GM19025 (cell line): Measurements from ENCODE around the gene RIPOR3.
"Not testable (repeated sequence)": the region's sequence is repeated elsewhere in the genome, so short reads cannot be mapped to it uniquely, and the experiment has no call there.

Experiments
- ATAC-seq: cut with Tn5 transposase; IDR thresholded peaks from one replicate; pipeline ENCODE4 v1.9.1; 2021; ENCODE audit warnings: mild to moderate bottlenecking, low read depth, moderate library complexity; ENCODE audit not compliant: unreplicated experiment

RIPOR3 gene

DNA sequence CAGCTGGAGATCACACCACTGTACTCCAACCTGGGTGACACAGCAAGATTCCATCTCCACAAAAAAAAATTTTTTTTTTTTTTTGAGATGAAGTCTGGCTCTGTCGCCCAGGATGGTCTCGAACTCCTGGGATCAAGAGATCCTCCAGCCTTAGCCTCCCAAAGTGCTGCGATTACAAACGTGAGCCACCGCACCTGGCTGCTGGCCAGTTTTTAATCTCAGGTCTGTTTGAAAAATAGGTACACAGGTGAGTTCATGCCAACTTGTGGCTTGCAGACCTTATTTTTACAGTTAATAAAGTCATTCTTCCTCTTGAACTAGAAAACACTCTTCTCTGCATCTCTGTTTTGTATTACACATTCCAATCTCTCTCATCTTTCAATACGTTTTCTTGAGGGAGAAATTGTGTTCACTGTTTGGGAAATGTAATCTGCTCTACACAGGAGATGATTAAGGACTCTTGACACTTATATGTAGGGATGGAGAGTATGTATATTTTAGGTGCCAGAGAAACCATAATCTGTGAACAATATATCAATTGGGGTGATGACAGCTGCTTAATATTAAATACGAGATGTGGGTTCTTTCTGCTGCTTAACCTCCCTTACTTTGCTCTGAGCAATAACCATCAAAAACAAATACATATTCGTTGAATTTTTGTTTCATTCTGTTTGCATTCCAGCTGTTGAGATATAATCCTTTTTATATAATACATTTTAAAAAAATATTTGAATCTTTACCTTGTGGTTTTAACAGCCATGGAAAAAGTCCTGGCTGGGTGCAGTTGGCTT lies 17.7 kb upstream of the RIPOR3 start:
- no peak for ATAC-seq

DNA sequence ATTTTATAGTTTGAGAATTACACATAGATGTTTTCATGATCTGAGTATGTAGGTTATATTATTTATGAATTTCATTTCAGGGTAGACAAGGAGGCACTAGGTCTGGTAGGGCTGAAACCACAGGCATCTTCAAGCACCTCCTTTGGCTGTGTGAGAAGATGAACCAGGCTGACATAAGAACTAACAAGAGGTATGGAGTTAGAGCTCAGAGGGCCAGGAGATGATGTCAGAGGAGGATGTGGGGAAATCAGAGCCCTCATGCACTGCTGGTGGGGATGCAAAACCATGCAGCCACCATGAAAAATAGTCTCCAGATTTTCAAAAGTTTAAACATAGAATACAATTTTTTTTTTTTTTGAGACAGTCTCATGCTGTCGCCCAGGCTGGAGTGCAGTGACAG lies 13.6 kb upstream of the RIPOR3 start:
- no peak for ATAC-seq

DNA sequence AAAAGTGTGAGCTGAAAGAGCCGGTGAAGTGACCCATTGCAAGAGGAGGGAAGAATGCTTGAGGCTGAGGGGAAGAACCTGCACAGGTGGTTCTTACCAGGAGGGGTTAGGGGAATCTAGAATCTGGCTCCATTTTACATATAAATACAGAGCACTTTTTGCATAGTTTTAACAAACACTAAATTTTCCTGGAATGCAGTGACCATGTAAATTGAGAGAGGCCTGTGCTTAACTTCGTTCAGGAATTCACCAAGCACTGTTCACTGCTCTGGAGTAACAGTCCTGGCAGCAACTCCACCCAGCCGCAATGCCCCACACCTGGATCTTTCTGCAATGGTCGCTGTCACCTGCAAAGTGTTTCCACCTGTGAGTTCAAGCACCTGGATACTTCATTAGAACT lies 13.2 kb upstream of the RIPOR3 start:
- ATAC-seq = no peak

DNA sequence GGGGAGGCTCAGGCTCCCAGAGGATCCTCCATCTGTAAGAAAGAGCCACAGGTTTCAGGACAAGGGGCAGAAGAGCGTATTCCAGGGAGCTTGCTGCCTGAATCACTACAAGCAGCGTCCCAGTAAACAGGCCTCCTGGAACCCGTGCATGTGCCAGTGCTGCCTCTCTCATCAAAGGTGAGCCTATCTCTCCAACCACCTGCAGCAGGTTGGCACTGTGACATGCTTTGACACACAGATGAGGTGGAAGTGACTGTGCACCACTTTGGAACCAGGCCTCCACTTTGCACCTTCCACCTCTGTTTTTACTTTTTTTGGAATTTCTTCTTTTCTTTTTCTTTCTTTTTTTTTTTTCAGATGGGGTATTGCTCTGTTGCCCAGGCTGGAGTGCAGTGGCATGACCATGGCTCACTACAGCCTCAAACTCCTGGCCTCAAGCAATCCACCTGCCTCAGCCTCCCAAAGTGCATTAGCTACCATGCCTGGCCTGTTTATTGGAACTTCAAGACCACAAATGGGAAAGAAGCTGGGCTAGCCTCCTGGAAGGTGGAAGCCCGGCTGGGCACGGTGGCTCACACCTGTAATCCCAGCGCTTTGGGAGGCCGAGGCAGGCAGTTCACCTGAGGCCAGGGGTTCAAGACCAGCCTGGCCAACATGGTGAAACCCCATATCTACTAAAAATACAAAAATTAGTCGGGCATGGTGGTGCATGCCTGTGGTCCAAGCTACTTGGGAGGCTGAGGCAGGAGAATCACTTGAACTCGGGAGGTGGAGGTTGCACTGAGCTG lies 12.5 kb upstream of the RIPOR3 start:
- ATAC-seq = not testable (repeated sequence)

GRCh38 chr20:50701041-50701963 lies 10.0 kb upstream of the RIPOR3 start:
- ATAC-seq = no peak

GRCh38 chr20:50699688-50700087 lies 8.3 kb upstream of the RIPOR3 start:
- no peak for ATAC-seq

GRCh38 chr20:50698255-50698654 lies 6.9 kb upstream of the RIPOR3 start:
- ATAC-seq = not testable (repeated sequence)

DNA sequence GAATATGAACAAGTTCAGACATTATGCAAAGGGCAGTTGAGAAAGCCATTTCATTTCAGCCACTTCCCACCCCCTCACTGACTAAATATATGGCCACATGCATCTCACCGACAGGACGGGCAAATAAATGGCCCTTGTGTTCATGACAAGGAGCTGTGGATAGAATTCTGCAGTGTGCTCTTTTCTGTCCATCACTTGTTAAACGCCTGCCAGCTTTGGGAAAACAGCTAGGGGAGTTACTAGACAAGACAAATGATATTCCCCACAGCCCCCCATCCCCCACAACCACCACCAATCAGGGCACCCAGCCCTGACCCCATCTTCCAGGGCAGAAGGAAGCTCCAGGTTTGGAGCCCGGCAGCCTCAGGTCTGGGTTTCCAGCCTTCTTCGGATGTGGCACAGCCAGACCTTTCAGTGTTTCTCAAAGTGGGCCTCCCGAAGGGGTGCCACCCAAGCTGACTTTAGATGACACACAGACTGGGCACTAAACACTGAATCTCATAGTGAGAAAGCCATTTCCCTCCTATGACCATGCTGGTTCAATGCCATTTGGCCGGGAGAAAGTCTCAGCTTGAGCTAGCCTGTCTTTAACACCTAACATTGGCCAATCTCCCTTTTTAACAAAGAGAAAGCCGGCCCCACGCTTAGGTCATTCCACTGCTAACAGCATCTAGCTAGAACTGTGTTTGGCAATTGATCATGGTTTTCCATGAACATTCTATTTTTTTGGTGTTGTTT lies 4.0 kb upstream of the RIPOR3 start:
- ATAC-seq = no peak

- ATAC-seq = no peak
These were observed 3.2 kb upstream of the RIPOR3 start for GRCh38 chr20:50694379-50695134.

- no peak for ATAC-seq
These were observed 1.7 kb upstream of the RIPOR3 start for GRCh38 chr20:50693001-50693400.

- no peak for ATAC-seq
These were observed 1.2 kb upstream of the RIPOR3 start for GRCh38 chr20:50692552-50692933.

DNA sequence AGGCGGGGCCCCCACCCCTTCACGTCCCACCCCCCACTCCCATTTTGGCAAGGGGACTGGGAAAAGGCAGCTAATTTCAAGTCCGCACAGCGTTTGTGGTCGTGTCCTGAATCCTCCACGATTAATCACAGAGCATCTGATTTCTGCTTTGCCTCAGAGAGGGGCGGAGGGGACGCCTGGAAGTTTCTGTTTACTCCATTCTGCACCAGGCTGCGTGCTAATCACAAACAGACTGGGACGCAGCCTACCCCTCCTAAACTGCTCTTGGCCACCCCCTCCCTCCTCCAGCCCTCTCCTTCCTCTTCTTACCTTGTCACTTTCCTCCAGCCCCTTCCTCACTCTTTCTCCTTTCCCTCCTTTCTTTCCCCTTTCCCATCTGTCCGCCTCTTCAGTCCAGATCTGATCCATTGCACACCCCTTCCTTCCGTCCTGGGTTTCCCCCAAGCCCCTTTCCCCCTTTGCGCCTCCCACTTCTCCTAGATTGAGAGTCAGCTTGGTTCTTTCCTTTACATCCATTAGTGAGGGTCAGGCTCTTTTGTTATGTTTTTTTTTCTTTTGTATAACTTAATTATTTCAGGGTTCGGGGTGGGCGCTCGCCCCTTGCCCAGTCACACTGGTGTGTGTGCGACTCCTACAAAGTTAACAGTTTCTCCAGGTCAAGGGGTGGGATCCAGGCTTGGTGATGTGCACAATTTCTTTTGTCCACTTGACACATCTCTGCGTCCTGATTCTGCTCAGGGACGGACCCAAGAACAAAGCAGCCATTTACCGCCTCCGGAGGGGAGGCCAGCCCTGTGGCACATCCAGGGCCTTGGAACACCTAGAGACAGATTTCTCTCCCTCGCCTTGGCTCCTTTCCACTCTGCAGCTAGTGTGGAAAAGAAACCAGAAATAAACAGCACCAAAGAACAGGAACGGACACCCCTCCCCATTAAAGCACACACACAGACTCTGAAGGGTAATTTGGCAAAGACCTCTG lies 520 bp upstream of the RIPOR3 start:
- no peak for ATAC-seq

DNA sequence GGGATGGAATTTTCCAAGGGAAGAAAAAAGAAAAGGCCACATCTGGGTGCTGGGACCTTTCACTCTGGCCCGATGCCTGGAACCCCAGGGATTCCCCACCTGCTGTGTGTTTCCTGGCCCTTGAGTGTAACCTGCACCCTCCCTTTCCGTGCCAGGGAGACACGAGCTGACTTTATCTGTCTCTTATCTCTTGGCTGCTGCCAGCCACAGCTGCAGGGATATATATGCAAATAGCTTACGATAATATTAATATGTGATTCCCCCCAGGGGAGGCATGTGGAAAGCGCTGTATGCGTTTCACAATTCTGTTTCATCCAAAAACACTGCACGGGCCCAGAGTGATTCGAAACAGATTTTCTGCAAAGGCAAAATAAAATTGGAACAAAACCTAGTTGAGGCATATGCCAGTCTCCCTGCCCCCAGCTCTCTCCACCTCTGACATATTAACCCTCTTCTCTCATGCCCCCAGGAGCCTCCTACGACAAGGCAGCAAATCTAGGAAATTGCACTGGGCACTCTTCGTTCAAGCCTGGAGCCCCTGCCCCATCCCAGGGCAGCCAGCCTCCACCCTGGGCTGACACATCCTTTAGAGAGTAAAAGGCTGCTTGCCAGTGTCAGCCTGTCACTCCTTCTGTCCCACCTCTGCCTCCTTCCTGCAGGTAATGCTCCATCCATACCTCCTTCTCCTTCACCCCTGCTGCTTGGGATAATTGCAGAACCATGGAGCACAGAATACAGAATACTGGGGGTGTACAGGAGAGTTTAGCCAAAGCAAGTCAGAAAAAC lies 1.3 kb downstream of the RIPOR3 start:
- ATAC-seq = no peak

DNA sequence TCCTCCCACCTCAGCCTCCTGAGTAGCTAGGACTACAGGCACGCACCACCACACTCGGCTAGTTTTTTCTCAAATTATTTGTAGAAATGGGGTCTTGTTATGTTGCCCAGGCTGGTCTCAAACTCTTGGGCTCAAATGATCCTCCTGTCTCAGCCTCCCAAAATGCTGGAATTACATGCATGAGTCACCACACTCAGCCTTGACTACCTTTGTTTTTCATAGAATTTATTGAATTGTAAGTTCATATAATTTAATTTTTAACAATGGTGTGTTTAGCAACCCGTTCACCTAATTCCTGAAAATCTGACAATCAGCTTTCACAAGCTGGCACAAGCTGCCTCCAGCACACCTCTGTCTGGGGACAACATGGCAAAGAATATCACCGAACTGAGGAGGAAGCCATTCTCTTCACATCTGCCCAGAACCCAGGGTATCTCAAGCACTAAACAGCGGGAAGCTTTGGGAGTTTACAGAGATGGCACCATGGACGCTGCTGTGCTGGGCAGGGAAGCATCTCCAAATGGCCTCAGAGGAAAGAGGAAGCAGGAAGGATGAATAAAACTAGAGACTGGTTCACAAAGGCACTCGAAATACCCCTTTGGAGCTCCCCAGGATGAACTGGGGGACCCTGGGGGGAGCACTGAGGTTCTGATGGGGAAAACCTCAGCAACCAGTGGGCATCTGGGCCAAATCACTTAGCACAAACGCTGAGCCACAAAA lies 2.9 kb downstream of the RIPOR3 start:
- no peak for ATAC-seq

DNA sequence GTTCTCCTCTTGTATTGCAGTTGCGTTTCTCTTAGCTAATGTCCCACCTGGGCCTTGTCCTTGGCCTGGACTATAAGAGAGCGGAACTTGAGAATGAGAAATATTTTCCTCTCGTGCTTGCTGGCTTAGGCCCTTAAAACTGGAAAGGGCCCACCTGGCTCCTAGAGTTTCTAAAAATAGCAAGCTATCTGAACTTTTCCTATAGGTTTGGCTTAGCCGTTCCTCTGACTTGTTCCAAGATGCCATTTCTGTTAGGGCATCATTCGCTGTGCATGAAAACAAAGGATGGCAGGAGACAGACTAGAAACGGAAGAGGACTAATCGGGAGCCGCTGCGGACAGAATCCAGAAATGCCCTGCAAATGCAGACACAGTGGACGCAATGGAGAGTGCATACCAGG lies 4.5 kb downstream of the RIPOR3 start:
- no peak for ATAC-seq

DNA sequence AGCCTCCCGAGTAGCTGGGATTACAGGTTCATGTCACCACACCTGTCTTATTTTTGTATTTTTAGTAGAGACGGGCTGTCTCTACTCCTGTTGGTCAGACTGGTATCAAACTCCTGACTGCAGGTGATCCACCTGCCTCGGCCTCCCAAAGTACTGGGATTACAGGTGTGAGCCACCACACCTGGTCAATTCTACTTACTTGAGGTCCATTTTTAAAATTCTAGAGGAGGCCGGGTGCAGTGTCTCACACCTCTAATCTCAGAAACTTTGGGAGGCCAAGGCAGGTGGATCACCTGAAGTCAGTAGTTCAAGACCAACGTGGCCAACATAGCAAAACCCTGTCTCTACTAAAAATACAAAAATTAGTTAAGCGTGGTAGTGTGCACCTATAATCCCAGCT lies 7.8 kb downstream of the RIPOR3 start:
- ATAC-seq = no peak

DNA sequence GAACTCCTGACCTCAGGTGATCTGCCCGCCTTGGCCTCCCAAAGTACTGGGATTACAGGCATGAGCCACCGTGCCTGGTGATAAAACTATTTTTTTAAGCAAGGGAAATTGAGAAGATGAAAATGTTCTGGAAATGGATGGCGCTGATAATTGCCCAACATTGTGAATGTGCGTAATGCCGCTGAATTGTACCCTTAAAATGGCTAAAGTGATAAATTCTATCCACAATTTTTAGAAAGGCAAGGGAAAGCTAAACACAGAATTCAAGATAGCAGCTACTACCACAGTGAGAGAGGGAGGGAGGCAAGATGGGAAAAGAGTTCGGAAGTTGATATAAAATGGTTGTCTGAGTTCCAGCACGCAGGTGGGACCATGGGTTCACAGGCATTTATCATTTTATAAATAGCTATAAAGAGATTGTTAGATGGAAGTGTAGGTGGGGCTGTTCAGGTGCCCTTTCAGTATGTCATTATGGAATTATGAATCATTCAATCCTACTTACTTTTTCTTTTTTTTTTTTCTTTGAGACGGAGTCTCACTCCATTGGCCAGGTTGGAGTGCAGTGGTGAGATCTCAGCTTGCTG lies 8.3 kb downstream of the RIPOR3 start:
- ATAC-seq = no peak
